ENCODE results near the gene UCN.
"Not testable (repeated sequence)": the region's sequence is repeated elsewhere in the genome, so short reads cannot be mapped to it uniquely, and the experiment has no call there.

UCN gene

DNA sequence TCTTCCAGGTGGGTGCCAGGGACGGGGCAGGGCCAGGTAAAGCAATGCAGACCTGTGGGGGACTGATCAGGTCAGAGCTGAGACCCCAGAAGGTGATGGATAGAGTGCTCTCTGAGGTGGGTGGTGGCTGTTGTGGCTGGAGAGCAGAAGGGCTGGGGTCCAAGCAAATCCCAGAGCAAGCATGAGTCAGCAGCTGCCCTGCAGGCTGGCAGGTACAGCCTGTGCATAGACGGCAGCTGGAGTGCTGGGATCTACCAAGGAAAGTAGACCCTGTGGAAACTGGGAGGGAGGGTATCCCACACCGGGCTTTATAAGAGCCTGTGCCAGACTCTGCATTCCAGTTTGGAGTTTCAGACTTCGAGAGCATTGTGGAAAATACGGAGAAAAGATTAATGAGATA is 25.4 kb downstream of the UCN start:
- TF ChIP-seq, protein P1, sequence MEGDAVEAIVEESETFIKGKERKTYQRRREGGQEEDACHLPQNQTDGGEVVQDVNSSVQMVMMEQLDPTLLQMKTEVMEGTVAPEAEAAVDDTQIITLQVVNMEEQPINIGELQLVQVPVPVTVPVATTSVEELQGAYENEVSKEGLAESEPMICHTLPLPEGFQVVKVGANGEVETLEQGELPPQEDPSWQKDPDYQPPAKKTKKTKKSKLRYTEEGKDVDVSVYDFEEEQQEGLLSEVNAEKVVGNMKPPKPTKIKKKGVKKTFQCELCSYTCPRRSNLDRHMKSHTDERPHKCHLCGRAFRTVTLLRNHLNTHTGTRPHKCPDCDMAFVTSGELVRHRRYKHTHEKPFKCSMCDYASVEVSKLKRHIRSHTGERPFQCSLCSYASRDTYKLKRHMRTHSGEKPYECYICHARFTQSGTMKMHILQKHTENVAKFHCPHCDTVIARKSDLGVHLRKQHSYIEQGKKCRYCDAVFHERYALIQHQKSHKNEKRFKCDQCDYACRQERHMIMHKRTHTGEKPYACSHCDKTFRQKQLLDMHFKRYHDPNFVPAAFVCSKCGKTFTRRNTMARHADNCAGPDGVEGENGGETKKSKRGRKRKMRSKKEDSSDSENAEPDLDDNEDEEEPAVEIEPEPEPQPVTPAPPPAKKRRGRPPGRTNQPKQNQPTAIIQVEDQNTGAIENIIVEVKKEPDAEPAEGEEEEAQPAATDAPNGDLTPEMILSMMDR (conservative IDR thresholded peaks at IDR 0.05; ENCODE audit: low read depth, low read length), result no peak
- no peak overlapping the region for H3K4me3 ChIP-seq (ENCODE audit: low read length)
- no peak for DNase-seq (ENCODE audit: low read depth)

DNA sequence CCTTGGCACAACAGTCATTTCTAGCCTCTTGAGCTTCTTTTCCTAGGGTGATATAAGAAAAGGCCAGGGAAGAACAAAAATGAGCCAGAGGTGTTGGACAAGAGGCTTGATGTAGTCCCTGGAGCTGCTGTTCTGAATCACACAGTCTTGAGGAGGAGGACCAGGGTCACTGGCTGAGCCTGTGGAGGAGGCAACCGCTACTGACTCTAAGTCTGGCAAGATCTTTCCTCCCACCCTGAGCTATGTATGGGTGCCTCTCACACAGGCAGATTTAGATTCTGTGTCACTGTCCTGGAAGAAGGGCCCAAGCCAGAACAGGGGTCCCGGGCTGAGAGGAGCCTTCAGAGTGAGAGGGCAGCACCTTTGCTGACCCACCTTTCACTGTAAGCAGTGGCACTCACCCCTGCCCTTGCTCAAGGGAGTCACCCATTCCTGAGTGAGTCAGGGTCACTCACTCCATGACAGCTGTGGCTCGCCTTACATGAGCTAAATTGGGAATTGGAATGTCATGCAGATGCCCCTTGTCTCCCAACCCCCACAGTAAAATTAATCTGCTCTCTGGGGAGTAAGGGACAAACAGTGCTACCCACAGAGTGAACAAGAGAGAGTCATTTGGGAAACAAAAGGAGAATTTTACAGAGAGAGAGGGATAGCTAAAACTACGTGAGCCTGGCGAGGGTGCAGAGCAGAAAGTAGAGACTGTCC is 26.2 kb downstream of the UCN start, which contains the start of gene TRIM54:
TSS of gene TRIM54 (plus strand) at position 575 of the 705 bp plus-strand sequence. CDS start 303 bp downstream, outside the sequence.
- DNase-seq (ENCODE audit: low read depth), result no peak
- TF ChIP-seq, protein P1 (conservative IDR thresholded peaks at IDR 0.05; ENCODE audit: low read depth, low read length), result no peak
- no peak within 1 kb of the TSS for H3K4me3 ChIP-seq (ENCODE audit: low read length)

DNA sequence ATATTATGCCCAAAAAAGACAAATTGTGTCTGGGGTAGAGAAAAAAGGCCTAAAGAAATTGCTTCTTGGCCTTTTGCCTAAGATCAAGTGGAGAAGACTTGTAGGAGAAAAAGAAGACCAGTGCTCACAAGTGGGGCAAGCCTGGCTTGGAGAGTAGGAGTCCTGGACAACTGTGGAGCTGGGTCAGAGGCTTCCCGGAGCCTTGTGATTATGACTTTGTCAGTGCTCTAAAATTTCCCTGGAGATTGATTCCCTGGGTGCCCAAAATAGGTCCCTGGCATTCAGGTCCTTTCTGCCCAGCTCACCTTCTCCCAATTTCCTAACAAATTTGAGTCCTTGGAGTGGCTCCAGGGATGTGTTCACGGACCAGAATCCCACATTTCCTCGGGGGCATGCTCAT is 26.8 kb downstream of the UCN start:
- TF ChIP-seq, protein P1 (conservative IDR thresholded peaks at IDR 0.05; ENCODE audit: low read depth, low read length), result no peak
- DNase-seq (ENCODE audit: low read depth), result no peak
- no peak overlapping the region for H3K4me3 ChIP-seq (ENCODE audit: low read length)

DNA sequence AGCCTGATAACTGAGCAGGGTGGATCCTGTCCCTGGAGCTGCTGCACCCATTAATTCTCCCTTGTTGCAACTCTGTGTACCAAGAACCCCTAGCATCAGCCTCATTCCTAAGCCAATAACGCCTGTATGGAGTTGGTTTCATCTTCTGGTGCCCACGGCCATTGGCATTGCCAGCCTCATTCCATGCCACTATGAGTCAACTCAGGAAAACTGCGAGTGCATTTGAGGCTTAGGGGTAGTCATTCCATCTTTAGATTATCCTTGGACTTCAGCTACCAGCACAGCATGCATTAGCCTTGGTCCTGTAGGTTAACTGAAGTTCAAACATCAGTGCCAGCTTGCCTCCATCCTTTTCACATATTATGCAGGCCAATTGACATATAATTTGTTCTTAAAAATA is 27.4 kb downstream of the UCN start:
- no peak for DNase-seq (ENCODE audit: low read depth)
- TF ChIP-seq, protein P1 (conservative IDR thresholded peaks at IDR 0.05; ENCODE audit: low read depth, low read length), result no peak
- H3K4me3 ChIP-seq (ENCODE audit: low read length), result no peak overlapping the region

DNA sequence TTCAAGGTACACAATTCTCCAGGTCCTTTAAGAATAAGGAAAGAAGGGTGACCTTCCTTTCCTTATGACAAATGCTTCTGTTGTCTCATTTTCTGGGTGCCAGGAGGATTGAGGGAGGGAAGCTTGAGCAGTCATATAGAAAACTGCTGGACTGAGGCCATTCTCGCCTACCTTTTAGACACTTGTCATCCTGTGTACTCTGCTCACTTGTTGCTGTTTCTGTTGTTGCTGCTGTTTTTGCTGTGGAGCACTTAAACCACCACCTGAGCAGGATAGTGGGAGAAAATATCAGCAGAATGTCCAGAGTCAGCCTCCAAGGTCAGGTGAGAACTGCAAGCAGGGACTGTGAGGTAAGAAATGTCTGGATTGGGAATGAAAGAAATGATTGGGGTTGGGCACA is 30.2 kb downstream of the UCN start:
- TF ChIP-seq, protein P1 (conservative IDR thresholded peaks at IDR 0.05; ENCODE audit: low read depth, low read length), result no peak
- no peak overlapping the region for H3K4me3 ChIP-seq (ENCODE audit: low read length)
- DNase-seq (ENCODE audit: low read depth), result no peak

DNA sequence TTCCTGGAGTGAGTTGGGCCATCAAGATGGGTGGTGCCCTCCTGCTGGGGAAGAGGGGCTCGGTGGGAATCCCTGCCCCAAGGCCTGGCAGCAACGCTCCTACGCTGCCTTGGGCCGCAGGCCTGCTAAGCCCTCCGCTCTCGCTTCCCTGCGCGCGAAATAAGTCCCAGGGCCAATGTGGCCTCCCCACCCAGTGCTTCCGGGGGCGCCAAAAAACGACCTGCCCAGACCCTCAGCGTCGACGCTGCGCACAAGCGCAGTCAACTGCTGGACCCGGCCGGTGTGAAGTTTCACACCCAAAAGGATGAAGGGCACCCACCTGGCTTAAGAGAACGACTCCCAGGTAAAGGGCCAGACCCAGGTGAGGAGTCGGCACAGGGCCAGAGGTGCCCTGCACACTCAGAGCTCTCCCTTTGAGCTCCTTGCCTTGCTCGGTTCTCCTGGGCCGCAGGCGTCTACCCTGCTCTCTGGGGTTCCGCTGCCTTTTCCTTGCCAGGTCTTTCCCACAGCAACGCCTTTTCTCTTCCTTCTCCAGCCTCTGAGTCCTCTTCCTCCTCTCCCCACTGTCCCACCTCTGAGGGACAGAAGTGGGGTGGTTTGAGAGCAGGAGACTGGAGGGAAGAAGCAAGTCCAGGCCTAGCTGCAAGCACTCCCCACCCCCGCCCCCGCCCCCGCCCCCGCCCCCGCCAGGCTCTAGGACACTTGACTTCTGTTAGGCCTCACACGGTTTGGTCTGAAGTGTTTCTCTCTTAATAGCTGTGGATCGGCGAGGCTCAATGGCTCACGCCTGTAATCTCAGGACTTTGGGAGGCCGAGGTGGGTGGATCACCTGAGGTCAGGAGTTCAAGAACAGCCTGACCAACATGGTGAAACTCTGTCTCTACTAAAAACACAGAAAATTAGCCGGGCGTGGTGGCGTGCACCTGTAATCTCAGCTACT is 32.8 kb downstream of the UCN start, which contains the start of gene DNAJC5G:
TSS of gene DNAJC5G (plus strand) at position 223 of the 940 bp plus-strand sequence. CDS start 1,296 bp downstream, outside the sequence.
- TF ChIP-seq, protein P1 (conservative IDR thresholded peaks at IDR 0.05; ENCODE audit: low read depth, low read length), result no peak
- H3K4me3 ChIP-seq (ENCODE audit: low read length), result no peak within 1 kb of the TSS

DNA sequence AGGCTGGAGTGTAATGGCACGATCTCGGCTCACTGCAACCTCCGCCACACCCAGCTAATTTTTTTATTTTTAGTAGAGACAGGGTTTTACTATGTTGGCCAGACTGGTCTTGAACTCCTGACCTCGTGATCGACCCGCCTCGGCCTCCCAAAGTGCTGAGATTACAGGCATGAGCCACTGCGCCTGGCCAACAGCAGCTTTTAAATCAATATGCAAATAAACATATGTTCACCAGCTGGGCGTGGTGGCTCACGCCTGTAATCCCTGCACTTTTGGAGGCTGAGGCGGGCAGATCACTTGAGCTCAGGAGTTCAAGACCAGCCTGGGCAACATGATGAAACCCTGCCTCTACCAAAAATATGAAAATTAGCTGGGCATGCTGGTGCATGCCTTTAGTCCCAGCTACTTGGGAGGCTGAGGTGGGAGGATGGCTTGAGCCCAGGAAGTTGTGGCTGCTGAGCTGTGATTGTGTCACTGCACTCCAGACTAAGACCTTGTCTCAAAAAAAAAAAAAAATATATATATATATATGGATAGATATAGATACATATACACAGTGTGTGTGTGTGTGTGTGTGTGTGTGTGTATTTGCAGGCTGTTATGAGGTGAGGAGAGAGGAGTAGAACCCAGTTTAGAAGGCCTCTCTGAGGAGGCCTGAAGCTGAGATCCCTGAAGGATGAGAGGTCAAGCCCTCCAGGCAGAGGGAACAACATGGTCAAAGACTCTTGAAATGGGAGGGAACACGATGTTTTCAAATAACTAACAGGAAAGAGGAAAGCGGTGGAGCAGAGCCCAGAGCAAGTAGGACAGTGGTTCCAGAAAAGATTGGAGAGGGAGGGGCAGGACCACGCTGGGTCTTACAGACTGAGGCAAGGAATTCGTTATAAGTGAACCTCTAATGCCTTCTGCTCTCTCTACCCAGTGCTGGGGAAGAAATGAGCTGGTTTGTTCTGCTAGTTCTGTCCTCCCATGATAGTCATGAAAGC is 35.4 kb downstream of the UCN start:
- not testable (repeated sequence) for DNase-seq (ENCODE audit: low read depth)

More for the DNA sequence above, 32.8 kb downstream of the UCN start, which contains the start of gene DNAJC5G:
- DNase-seq (ENCODE audit: low read depth), result no peak

More for the DNA sequence above, 35.4 kb downstream of the UCN start:
- not testable (repeated sequence) for H3K4me3 ChIP-seq (ENCODE audit: low read length)
